GM23338 (cell line): ENCODE results near the gene KSR2. TPM values are rescaled to one million over a fixed set of nuclear protein-coding genes. Genes with fewer than 3 reads are reported as not detected.

Experiments
- ATAC-seq: fragments of 200-7000 bp; cut with Tn5 transposase; 3 replicates; pipeline ENCODE4 v1.9.1; 2020
- DNase-seq: peaks from one replicate; pipeline ENCODE4 v3.0.0-alpha.2; 2015; ENCODE audit warnings: low spot score
- H2AFZ ChIP-seq: fragments of 200-600 bp; sonication (generic); 2 replicates; pipeline ENCODE4 v1.8.0; 2016; ENCODE audit warnings: antibody characterized with exemption, mild to moderate bottlenecking, moderate library complexity
- H3F3A ChIP-seq: fragments of 200-600 bp; sonication (generic); replicated peaks from 2 replicates; pipeline ENCODE4 v1.8.0; 2017; ENCODE audit warnings: antibody characterized with exemption, mixed run types, low read depth
- H3K27ac ChIP-seq: fragments of 200-600 bp; sonication (generic); 2 replicates; pipeline ENCODE4 v1.6.1; 2016; ENCODE audit warnings: low read depth
- H3K27me3 ChIP-seq: fragments of 200-600 bp; sonication (generic); 2 replicates; pipeline ENCODE4 v1.8.0; 2016; ENCODE audit warnings: mild to moderate bottlenecking, mixed run types, moderate library complexity; ENCODE audit not compliant: insufficient read depth
- H3K36me3 ChIP-seq: fragments of 200-600 bp; sonication (generic); 2 replicates; pipeline ENCODE4 v1.8.0; 2016; ENCODE audit warnings: mild to moderate bottlenecking; ENCODE audit not compliant: insufficient read depth
- H3K4me1 ChIP-seq: fragments of 200-600 bp; sonication (generic); 2 replicates; pipeline ENCODE4 v1.8.0; 2016; ENCODE audit warnings: mild to moderate bottlenecking, moderate library complexity; ENCODE audit not compliant: insufficient read depth
- H3K4me2 ChIP-seq: fragments of 200-600 bp; sonication (generic); 2 replicates; pipeline ENCODE4 v1.7.1; 2017; ENCODE audit warnings: mixed run types
- H3K4me3 ChIP-seq: fragments of 200-600 bp; sonication (generic); 2 replicates; pipeline ENCODE4 v1.6.1; 2016; ENCODE audit warnings: mixed run types
- H3K79me2 ChIP-seq: fragments of 200-600 bp; sonication (generic); replicated peaks from 2 replicates; pipeline ENCODE4 v1.8.0; 2017; ENCODE audit warnings: mild to moderate bottlenecking; ENCODE audit not compliant: insufficient read depth
- H3K9me2 ChIP-seq: fragments of 200-600 bp; sonication (generic); 2 replicates; pipeline ENCODE4 v1.8.0; 2017; ENCODE audit not compliant: insufficient read depth
- H4K20me1 ChIP-seq: fragments of 200-600 bp; sonication (generic); replicated peaks from 2 replicates; pipeline ENCODE4 v1.8.0; 2017; ENCODE audit warnings: mild to moderate bottlenecking; ENCODE audit not compliant: insufficient read depth
- H3K27ac Mint-ChIP-seq: 2 replicates; pipeline ENCODE4 v1.8.0; 2020; ENCODE audit warnings: inconsistent platforms, mild to moderate bottlenecking, moderate library complexity, mixed read lengths
- H3K27me3 Mint-ChIP-seq: 3 replicates; pipeline ENCODE4 v1.8.0; 2022; ENCODE audit warnings: low read depth, mild to moderate bottlenecking, moderate library complexity, mixed read lengths, inconsistent platforms; ENCODE audit not compliant: insufficient read depth, poor library complexity
- H3K36me3 Mint-ChIP-seq: 3 replicates; pipeline ENCODE4 v1.8.0; 2021; ENCODE audit warnings: low read depth, mild to moderate bottlenecking, inconsistent platforms, moderate library complexity, mixed read lengths
- H3K4me1 Mint-ChIP-seq: 3 replicates; pipeline ENCODE4 v1.8.0; 2020; ENCODE audit warnings: mild to moderate bottlenecking, inconsistent platforms, mixed read lengths
- H3K4me3 Mint-ChIP-seq: 3 replicates; pipeline ENCODE4 v1.8.0; 2021; ENCODE audit warnings: moderate library complexity, mild to moderate bottlenecking, inconsistent platforms, mixed read lengths
- H3K9me3 Mint-ChIP-seq: 3 replicates; pipeline ENCODE4 v1.8.0; 2020; ENCODE audit warnings: moderate library complexity, mild to moderate bottlenecking, inconsistent platforms, mixed read lengths
- CREB1 ChIP-seq: fragments of 250-450 bp; sonication (Bioruptor Pico); IDR thresholded peaks from 2 replicates; pipeline ENCODE4 v1.5.0; 2020; ENCODE audit warnings: low read depth, mild to moderate bottlenecking, moderate library complexity
- EZH2 ChIP-seq: fragments of 200-600 bp; sonication (generic); IDR thresholded peaks from one replicate; pipeline ENCODE4 v1.8.0; 2017; ENCODE audit warnings: antibody characterized with exemption, mild to moderate bottlenecking, low read depth; ENCODE audit not compliant: unreplicated experiment
- EZH2phosphoT487 ChIP-seq: fragments of 200-600 bp; sonication (generic); IDR thresholded peaks from one replicate; pipeline ENCODE4 v1.8.1; 2018; ENCODE audit warnings: antibody characterized with exemption; ENCODE audit not compliant: unreplicated experiment
- JUNB ChIP-seq: IDR thresholded peaks from one replicate; pipeline ENCODE4 v1.6.1; 2016; ENCODE audit warnings: antibody characterized with exemption; ENCODE audit not compliant: unreplicated experiment
- NANOG ChIP-seq: IDR thresholded peaks from 2 replicates; pipeline ENCODE4 v1.6.1; 2016; ENCODE audit warnings: antibody characterized with exemption, borderline replicate concordance
- POLR2AphosphoS5 ChIP-seq: IDR thresholded peaks from 2 replicates; pipeline ENCODE4 v1.6.1; 2016; ENCODE audit warnings: antibody characterized with exemption, low read depth
- STAT1 ChIP-seq: IDR thresholded peaks from one replicate; pipeline ENCODE4 v1.6.1; 2016; ENCODE audit warnings: antibody characterized with exemption; ENCODE audit not compliant: unreplicated experiment
- ZNF114 ChIP-seq: fragments of 250-450 bp; sonication (Bioruptor Pico); IDR thresholded peaks from 2 replicates; pipeline ENCODE4 v1.5.0; 2020; ENCODE audit warnings: mild to moderate bottlenecking, moderate library complexity
- ZNF331 ChIP-seq: fragments of 250-450 bp; sonication (Bioruptor Pico); IDR thresholded peaks from 2 replicates; pipeline ENCODE4 v1.5.0; 2020; ENCODE audit warnings: low read depth, mild to moderate bottlenecking, moderate library complexity
- polyA plus RNA-seq: library from polyadenylated mRNA; unstranded; fragments of >200 nt; fragmentation: Nextera tagmentation; extraction: Ambion mirVana; gene quantifications from 2 replicates; pipeline ENCODE4 v1.2.1, GENCODE V29; 2016
- total RNA-seq: library from RNA; depleted of rRNA; stranded (reverse); fragments of >200 nt; shearing (Covaris generic); gene quantifications from 2 replicates; pipeline ENCODE4 v1.2.3, GENCODE V29; 2014
- TF ChIP-seq, protein P1 (sequence below): IDR thresholded peaks from 2 replicates; pipeline ENCODE4 v1.6.1; 2016; ENCODE audit warnings: antibody characterized with exemption
- TF ChIP-seq, protein P2 (sequence below), 2 experiments: fragments of 200-600 bp in 1 of 2; sonication (generic) in 1 of 2; conservative IDR thresholded peaks; 2 replicates each; pipeline versions ENCODE4 v1.5.1 to v1.6.1; 2016 to 2017; ENCODE audit warnings: antibody characterized with exemption in 2 of 2, low read depth in 2 of 2, mild to moderate bottlenecking in 2 of 2, moderate library complexity in 1 of 2
- TF ChIP-seq, protein P3 (sequence below): fragments of 250-450 bp; sonication (Bioruptor Pico); IDR thresholded peaks from 2 replicates; pipeline ENCODE4 v1.5.0; 2020; ENCODE audit warnings: mild to moderate bottlenecking, moderate library complexity
- TF ChIP-seq, protein P4 (sequence below): IDR thresholded peaks from one replicate; pipeline ENCODE4 v1.6.1; 2018; ENCODE audit warnings: antibody characterized with exemption; ENCODE audit not compliant: unreplicated experiment

The KSR2 gene
- total and polyA plus RNA-seq, 2 experiments from 2014 or later = 1.1 to 2.7 TPM

DNA sequence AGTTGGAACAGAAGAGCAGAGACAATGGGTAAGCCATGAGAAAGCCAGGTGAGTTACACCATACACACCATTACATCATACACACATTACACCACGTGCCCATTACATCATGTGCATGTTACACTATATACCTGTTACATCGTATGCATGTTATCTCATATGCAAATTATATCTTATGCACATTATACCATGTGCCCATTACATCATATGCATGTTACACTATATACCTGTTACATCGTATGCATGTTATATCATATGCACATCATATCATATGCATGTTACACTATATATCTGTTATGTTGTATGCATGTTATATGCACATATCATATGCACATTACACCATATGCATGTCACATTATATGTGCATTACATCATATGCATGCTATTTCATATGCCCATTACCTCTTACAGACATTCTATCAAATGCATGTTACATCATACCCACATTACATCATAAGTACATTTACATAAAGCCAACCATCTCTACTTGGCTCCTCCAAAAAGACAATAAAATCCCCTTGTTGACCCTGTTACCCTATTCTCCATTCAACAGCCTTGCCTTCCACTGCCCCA lies 207.2 kb downstream of the KSR2 start:
- DNase-seq (no peak), ATAC-seq (no peak)
- H2AFZ ChIP-seq = no peak overlapping the region
- no peak overlapping the region for H3K27ac ChIP-seq
- H3K79me2 ChIP-seq = no peaks in the 10 kb centered on the region
- Mint-ChIP-seq H3K4me3 (no peak overlapping the region), H3K36me3 (peaks cover 13% of the 10 kb centered on the region), H3K27me3 (peaks cover 3% of the 10 kb centered on the region), H3K4me1 (no peaks in the 10 kb centered on the region), H3K9me3 (peaks cover 14% of the 10 kb centered on the region), H3K27ac (no peak overlapping the region)
- 0 out of 2 replicates have a peak, but pooled peaks cover 4% of the 10 kb centered on the region for H3K36me3 ChIP-seq
- H4K20me1 ChIP-seq = 0 out of 2 replicates have a peak, but pooled peaks cover 3% of the 10 kb centered on the region
- no peak overlapping the region for H3K4me2 ChIP-seq
- no peak overlapping the region for H3K4me3 ChIP-seq
- H3K9me2 ChIP-seq = peaks cover 6% of the 10 kb centered on the region; the same call in 1 of the 2 replicates
- H3F3A ChIP-seq = no peaks in the 10 kb centered on the region
- TF ChIP-seq, protein P1, sequence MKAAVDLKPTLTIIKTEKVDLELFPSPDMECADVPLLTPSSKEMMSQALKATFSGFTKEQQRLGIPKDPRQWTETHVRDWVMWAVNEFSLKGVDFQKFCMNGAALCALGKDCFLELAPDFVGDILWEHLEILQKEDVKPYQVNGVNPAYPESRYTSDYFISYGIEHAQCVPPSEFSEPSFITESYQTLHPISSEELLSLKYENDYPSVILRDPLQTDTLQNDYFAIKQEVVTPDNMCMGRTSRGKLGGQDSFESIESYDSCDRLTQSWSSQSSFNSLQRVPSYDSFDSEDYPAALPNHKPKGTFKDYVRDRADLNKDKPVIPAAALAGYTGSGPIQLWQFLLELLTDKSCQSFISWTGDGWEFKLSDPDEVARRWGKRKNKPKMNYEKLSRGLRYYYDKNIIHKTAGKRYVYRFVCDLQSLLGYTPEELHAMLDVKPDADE = no peak
- TF ChIP-seq POLR2AphosphoS5 (no peak), EZH2 (no peak), CREB1 (CRISPR knock-in tag) (no peak), ZNF331 (CRISPR knock-in tag) (no peak), NANOG (no peak), ZNF114 (CRISPR knock-in tag) (no peak), STAT1 (no peak), JUNB (no peak), EZH2phosphoT487 (no peak)
- TF ChIP-seq, protein P2, sequence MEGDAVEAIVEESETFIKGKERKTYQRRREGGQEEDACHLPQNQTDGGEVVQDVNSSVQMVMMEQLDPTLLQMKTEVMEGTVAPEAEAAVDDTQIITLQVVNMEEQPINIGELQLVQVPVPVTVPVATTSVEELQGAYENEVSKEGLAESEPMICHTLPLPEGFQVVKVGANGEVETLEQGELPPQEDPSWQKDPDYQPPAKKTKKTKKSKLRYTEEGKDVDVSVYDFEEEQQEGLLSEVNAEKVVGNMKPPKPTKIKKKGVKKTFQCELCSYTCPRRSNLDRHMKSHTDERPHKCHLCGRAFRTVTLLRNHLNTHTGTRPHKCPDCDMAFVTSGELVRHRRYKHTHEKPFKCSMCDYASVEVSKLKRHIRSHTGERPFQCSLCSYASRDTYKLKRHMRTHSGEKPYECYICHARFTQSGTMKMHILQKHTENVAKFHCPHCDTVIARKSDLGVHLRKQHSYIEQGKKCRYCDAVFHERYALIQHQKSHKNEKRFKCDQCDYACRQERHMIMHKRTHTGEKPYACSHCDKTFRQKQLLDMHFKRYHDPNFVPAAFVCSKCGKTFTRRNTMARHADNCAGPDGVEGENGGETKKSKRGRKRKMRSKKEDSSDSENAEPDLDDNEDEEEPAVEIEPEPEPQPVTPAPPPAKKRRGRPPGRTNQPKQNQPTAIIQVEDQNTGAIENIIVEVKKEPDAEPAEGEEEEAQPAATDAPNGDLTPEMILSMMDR (conservative IDR thresholded peaks at IDR 0.05; ENCODE audit: low read depth in 2 of 2) = no peak
- TF ChIP-seq, protein P3, sequence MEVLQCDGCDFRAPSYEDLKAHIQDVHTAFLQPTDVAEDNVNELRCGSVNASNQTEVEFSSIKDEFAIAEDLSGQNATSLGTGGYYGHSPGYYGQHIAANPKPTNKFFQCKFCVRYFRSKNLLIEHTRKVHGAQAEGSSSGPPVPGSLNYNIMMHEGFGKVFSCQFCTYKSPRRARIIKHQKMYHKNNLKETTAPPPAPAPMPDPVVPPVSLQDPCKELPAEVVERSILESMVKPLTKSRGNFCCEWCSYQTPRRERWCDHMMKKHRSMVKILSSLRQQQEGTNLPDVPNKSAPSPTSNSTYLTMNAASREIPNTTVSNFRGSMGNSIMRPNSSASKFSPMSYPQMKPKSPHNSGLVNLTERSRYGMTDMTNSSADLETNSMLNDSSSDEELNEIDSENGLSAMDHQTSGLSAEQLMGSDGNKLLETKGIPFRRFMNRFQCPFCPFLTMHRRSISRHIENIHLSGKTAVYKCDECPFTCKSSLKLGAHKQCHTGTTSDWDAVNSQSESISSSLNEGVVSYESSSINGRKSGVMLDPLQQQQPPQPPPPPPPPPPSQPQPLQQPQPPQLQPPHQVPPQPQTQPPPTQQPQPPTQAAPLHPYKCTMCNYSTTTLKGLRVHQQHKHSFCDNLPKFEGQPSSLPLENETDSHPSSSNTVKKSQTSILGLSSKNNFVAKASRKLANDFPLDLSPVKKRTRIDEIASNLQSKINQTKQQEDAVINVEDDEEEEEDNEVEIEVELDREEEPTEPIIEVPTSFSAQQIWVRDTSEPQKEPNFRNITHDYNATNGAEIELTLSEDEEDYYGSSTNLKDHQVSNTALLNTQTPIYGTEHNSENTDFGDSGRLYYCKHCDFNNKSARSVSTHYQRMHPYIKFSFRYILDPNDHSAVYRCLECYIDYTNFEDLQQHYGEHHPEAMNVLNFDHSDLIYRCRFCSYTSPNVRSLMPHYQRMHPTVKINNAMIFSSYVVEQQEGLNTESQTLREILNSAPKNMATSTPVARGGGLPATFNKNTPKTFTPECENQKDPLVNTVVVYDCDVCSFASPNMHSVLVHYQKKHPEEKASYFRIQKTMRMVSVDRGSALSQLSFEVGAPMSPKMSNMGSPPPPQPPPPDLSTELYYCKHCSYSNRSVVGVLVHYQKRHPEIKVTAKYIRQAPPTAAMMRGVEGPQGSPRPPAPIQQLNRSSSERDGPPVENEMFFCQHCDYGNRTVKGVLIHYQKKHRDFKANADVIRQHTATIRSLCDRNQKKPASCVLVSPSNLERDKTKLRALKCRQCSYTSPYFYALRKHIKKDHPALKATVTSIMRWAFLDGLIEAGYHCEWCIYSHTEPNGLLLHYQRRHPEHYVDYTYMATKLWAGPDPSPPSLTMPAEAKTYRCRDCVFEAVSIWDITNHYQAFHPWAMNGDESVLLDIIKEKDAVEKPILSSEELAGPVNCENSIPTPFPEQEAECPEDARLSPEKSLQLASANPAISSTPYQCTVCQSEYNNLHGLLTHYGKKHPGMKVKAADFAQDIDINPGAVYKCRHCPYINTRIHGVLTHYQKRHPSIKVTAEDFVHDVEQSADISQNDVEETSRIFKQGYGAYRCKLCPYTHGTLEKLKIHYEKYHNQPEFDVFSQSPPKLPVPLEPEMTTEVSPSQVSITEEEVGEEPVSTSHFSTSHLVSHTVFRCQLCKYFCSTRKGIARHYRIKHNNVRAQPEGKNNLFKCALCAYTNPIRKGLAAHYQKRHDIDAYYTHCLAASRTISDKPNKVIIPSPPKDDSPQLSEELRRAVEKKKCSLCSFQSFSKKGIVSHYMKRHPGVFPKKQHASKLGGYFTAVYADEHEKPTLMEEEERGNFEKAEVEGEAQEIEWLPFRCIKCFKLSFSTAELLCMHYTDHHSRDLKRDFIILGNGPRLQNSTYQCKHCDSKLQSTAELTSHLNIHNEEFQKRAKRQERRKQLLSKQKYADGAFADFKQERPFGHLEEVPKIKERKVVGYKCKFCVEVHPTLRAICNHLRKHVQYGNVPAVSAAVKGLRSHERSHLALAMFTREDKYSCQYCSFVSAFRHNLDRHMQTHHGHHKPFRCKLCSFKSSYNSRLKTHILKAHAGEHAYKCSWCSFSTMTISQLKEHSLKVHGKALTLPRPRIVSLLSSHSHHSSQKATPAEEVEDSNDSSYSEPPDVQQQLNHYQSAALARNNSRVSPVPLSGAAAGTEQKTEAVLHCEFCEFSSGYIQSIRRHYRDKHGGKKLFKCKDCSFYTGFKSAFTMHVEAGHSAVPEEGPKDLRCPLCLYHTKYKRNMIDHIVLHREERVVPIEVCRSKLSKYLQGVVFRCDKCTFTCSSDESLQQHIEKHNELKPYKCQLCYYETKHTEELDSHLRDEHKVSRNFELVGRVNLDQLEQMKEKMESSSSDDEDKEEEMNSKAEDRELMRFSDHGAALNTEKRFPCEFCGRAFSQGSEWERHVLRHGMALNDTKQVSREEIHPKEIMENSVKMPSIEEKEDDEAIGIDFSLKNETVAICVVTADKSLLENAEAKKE = no peak
- TF ChIP-seq, protein P4, sequence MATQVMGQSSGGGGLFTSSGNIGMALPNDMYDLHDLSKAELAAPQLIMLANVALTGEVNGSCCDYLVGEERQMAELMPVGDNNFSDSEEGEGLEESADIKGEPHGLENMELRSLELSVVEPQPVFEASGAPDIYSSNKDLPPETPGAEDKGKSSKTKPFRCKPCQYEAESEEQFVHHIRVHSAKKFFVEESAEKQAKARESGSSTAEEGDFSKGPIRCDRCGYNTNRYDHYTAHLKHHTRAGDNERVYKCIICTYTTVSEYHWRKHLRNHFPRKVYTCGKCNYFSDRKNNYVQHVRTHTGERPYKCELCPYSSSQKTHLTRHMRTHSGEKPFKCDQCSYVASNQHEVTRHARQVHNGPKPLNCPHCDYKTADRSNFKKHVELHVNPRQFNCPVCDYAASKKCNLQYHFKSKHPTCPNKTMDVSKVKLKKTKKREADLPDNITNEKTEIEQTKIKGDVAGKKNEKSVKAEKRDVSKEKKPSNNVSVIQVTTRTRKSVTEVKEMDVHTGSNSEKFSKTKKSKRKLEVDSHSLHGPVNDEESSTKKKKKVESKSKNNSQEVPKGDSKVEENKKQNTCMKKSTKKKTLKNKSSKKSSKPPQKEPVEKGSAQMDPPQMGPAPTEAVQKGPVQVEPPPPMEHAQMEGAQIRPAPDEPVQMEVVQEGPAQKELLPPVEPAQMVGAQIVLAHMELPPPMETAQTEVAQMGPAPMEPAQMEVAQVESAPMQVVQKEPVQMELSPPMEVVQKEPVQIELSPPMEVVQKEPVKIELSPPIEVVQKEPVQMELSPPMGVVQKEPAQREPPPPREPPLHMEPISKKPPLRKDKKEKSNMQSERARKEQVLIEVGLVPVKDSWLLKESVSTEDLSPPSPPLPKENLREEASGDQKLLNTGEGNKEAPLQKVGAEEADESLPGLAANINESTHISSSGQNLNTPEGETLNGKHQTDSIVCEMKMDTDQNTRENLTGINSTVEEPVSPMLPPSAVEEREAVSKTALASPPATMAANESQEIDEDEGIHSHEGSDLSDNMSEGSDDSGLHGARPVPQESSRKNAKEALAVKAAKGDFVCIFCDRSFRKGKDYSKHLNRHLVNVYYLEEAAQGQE = no peak
- no peaks in the 10 kb centered on the region for H3K4me1 ChIP-seq
- no peaks in the 10 kb centered on the region for H3K27me3 ChIP-seq
